GM19025 (cell line): ENCODE results near the gene RPS6KC1.
A peak's percentile ranks its signal among the peaks of the same experiment; 100 is the strongest.
"Not testable (repeated sequence)": the region's sequence is repeated elsewhere in the genome, so short reads cannot be mapped to it uniquely, and the experiment has no call there.

Experiments
- ATAC-seq: cut with Tn5 transposase; IDR thresholded peaks from one replicate; pipeline ENCODE4 v1.9.1; 2021; ENCODE audit warnings: mild to moderate bottlenecking, low read depth, moderate library complexity; ENCODE audit not compliant: unreplicated experiment

The RPS6KC1 gene

GRCh38 chr1:213200630-213201029 lies 149.6 kb downstream of the RPS6KC1 start:
- ATAC-seq = no peak

- ATAC-seq = no peak
Measured at GRCh38 chr1:213201380-213202155, 150.5 kb downstream of the RPS6KC1 start.

- no peak for ATAC-seq
Measured at GRCh38 chr1:213211201-213211600, 160.2 kb downstream of the RPS6KC1 start.

GRCh38 chr1:213219076-213219475 lies 168.0 kb downstream of the RPS6KC1 start:
- ATAC-seq = not testable (repeated sequence)

- no peak for ATAC-seq
Measured at GRCh38 chr1:213221209-213221608, 170.2 kb downstream of the RPS6KC1 start.

- no peak for ATAC-seq
Measured at GRCh38 chr1:213227458-213227857, 176.4 kb downstream of the RPS6KC1 start.

GRCh38 chr1:213231795-213232231 lies 180.8 kb downstream of the RPS6KC1 start:
- ATAC-seq = no peak

GRCh38 chr1:213242883-213243282 lies 191.8 kb downstream of the RPS6KC1 start:
- no peak for ATAC-seq

- ATAC-seq = peak; percentile 46
Measured at GRCh38 chr1:213244664-213245091, 193.6 kb downstream of the RPS6KC1 start.

- no peak for ATAC-seq
Measured at GRCh38 chr1:213245260-213245910, 194.3 kb downstream of the RPS6KC1 start.

- no peak for ATAC-seq
Measured at GRCh38 chr1:213247038-213247437, 196.0 kb downstream of the RPS6KC1 start.

GRCh38 chr1:213249395-213249794 lies 198.4 kb downstream of the RPS6KC1 start:
- ATAC-seq = no peak

GRCh38 chr1:213250041-213250440 lies 199.0 kb downstream of the RPS6KC1 start:
- no peak for ATAC-seq

- no peak for ATAC-seq
Measured at GRCh38 chr1:213250446-213250845, 199.4 kb downstream of the RPS6KC1 start.

GRCh38 chr1:213251972-213252371 lies 200.9 kb downstream of the RPS6KC1 start:
- no peak for ATAC-seq

GRCh38 chr1:213256438-213257087 lies 205.5 kb downstream of the RPS6KC1 start:
- ATAC-seq = peak; percentile 83

- ATAC-seq = no peak
Measured at GRCh38 chr1:213260311-213261075, 209.5 kb downstream of the RPS6KC1 start.

GRCh38 chr1:213264531-213264930 lies 213.5 kb downstream of the RPS6KC1 start:
- ATAC-seq = no peak

- ATAC-seq = no peak
Measured at GRCh38 chr1:213266983-213267772, 216.1 kb downstream of the RPS6KC1 start.

GRCh38 chr1:213268221-213268620 lies 217.2 kb downstream of the RPS6KC1 start:
- ATAC-seq = no peak
